ENCODE measurements around the gene CD8B2.
"Not testable (repeated sequence)": the region's sequence is repeated elsewhere in the genome, so short reads cannot be mapped to it uniquely, and the experiment has no call there.

DNA sequence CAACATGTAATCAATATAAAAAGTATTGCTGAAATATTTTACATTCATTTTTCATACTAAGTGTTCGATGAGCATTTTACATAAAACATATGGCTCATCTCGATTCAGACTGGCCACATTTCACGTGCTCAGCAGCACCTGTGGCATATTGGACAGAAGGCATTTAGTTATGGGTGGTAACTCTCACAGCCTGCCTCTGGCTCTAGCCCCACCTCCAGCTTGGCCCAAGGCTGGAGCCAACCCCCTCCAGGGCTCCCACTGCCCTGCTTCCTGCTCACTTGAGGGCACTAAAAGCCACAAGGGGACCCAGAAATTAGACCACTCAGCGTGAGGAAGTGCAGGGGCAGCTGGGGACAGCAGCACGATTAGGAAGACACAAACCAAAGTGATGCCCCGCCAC, 5.2 kb downstream of the CD8B2 start:
- TF ChIP-seq, protein P1, sequence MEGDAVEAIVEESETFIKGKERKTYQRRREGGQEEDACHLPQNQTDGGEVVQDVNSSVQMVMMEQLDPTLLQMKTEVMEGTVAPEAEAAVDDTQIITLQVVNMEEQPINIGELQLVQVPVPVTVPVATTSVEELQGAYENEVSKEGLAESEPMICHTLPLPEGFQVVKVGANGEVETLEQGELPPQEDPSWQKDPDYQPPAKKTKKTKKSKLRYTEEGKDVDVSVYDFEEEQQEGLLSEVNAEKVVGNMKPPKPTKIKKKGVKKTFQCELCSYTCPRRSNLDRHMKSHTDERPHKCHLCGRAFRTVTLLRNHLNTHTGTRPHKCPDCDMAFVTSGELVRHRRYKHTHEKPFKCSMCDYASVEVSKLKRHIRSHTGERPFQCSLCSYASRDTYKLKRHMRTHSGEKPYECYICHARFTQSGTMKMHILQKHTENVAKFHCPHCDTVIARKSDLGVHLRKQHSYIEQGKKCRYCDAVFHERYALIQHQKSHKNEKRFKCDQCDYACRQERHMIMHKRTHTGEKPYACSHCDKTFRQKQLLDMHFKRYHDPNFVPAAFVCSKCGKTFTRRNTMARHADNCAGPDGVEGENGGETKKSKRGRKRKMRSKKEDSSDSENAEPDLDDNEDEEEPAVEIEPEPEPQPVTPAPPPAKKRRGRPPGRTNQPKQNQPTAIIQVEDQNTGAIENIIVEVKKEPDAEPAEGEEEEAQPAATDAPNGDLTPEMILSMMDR (IDR thresholded peaks at IDR 0.05): not testable (repeated sequence)
- not testable (repeated sequence) for TF ChIP-seq ZFX (IDR thresholded peaks at IDR 0.05; ENCODE audit: borderline replicate concordance)
